Lower leg skin (tissue), 4 donors: ENCODE data around the gene AP3B1. TPM values are rescaled to one million over a fixed set of nuclear protein-coding genes. Genes with fewer than 3 reads are reported as not detected.

ENCODE experiments used
- DNase-seq, 2 donors: peaks; one replicate each; pipeline ENCODE4 v3.0.0-alpha.2; 2019; ENCODE audit warnings: low spot score in 2 of 2
- H3K4me3 ChIP-seq: fragments of 200-600 bp; sonication (generic); 2 replicates; pipeline ENCODE4 v1.5.1; 2017; ENCODE audit warnings: mild to moderate bottlenecking, low read depth; ENCODE audit not compliant: poor library complexity, severe bottlenecking
- POLR2A ChIP-seq, 2 donors: fragments of 450-650 bp; IDR thresholded peaks; one replicate each; pipeline ENCODE4 v1.6.1; 2016 to 2017; ENCODE audit warnings: antibody characterized with exemption in 2 of 2, mild to moderate bottlenecking in 1 of 2, moderate library complexity in 1 of 2
- WGBS, 2 donors: methylation state at CpG; one replicate each; pipeline ENCODE4 v1.1.5; 2018; 5-methylcytosine and 5-hydroxymethylcytosine counted together
- intact Hi-C: fragments of 100-400 bp; cut with DNase I; formaldehyde crosslinking; loops from one replicate; pipeline ENCODE4 v1.15.0; 2023; ENCODE audit warnings: low total_unique reads
- total RNA-seq, 4 donors: library from RNA; depleted of rRNA; stranded (reverse); fragments of >200 nt; gene quantifications; one replicate each; pipeline ENCODE4 v1.1.0, GENCODE V29; 2016
- TF ChIP-seq, protein P1 (sequence below), 3 donors: fragments of 450-650 bp; IDR thresholded peaks; one replicate each; pipeline ENCODE4 v1.5.1; 2016; ENCODE audit warnings: antibody characterized with exemption in 3 of 3, mild to moderate bottlenecking in 3 of 3, moderate library complexity in 2 of 3

AP3B1 gene
- total RNA-seq, 4 donors from 2014 or later, result 23.5 to 37.7 (median 33.3) TPM

DNA sequence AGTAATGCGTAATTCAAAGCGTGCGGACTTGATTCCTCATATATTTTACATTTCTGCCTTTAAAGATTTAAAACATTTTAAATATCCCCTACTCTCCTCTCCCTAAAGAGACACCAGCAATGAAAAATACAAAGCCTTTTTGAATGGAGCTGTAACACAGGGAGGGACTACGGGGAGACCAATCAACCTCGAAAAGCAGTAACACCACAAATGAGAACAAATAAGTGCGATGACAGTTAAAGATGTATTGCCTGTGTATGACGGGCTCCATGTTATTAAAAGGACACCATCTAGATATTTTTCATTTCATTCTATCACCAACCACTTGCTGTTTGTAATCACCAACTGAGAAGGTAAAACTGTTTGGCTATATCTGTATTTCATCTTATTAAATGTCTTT lies 288.0 kb downstream of the AP3B1 start:
- no peak for DNase-seq
- intact Hi-C loops, result no loop called here
- no peak overlapping the region for H3K4me3 ChIP-seq
- WGBS, 2 donors, result 97 to 99% methylated on average over 7 of the region's 7 CpGs
- TF ChIP-seq POLR2A (IDR thresholded peaks at IDR 0.05), result no peak
- TF ChIP-seq, protein P1, sequence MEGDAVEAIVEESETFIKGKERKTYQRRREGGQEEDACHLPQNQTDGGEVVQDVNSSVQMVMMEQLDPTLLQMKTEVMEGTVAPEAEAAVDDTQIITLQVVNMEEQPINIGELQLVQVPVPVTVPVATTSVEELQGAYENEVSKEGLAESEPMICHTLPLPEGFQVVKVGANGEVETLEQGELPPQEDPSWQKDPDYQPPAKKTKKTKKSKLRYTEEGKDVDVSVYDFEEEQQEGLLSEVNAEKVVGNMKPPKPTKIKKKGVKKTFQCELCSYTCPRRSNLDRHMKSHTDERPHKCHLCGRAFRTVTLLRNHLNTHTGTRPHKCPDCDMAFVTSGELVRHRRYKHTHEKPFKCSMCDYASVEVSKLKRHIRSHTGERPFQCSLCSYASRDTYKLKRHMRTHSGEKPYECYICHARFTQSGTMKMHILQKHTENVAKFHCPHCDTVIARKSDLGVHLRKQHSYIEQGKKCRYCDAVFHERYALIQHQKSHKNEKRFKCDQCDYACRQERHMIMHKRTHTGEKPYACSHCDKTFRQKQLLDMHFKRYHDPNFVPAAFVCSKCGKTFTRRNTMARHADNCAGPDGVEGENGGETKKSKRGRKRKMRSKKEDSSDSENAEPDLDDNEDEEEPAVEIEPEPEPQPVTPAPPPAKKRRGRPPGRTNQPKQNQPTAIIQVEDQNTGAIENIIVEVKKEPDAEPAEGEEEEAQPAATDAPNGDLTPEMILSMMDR (IDR thresholded peaks at IDR 0.05), result no peak

DNA sequence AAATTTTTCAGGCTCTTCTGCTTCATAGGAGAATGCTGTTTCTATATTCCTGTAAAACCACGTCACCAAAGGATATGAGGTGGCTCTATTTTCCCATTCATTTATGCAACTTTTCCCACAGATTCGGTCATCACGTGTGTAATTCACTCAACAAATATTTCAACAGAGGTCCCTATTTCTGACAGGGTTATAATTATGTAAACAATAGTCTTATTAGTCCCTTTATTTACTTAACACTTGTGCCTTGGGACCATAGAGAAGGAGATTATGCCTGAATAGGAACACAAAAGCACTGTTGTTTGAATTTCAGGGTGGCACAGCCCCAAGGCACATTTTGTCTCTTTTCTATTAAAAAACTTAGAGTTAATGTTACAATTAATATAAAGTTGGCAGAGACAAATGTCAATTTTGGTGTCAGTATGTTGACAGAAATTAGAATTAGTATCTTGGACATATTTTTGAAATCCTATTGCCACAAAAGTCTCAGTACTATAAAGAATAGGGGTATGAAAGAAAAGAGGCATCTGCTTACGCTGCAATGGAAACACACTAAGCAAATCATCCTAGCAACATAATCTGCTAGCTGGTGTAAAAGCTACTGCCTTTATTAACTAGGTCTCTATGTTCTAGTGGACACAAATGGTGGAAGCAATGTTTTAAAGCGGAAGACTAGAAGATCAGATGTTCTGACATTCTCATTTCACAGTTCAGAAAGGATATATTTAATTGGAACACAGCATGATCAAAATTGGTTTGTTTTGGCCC lies 289.3 kb downstream of the AP3B1 start:
- no peak for TF ChIP-seq POLR2A (IDR thresholded peaks at IDR 0.05)
- intact Hi-C loops, result no loop called here
- no peak for DNase-seq
- WGBS, 2 donors, result 86 to 89% methylated on average over 5 of the region's 5 CpGs
- no peak overlapping the region for H3K4me3 ChIP-seq

DNA sequence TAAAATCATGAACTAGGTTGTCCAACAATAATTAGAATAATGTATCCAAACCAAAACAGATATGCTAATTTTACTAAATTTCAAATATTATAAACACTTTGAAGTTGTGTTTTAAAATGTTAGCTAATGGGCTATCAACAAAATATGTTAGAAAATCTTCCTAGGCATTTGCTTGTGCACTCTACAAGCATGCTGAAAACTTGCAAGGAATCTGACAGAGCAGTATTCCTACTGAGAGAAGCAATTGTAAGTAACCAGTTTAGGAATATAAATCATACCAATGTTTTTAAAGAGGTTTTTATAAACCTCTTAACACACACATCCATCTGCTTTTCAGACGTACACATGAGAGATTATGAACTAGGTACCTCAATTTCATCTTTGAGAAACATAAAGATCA lies 289.9 kb downstream of the AP3B1 start:
- intact Hi-C loops, result no loop called here
- no peak overlapping the region for H3K4me3 ChIP-seq
- DNase-seq, result no peak
- 91 to 100% methylated on average over 1 of the region's 1 CpG for WGBS, 2 donors
- TF ChIP-seq, protein P1 (IDR thresholded peaks at IDR 0.05), result no peak
- TF ChIP-seq POLR2A (IDR thresholded peaks at IDR 0.05), result no peak

DNA sequence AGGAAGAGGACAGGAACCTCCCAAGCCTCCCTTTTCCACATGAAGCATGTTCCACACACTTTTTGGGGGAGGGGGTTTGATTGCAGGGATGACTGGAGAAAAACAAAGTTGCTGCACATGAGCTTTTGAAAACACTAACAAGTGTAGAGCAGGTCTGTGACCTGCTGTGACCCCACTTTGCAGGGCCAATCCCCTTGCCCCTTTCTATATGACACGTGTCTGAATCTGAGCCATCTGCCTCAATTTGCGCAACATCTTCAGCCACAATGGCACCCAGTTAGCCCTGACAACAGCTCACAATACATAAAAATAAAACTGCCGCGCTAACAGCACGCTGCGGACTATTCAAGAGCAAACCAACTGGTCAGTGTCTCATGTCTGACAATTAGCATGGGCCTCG lies 290.6 kb downstream of the AP3B1 start:
- 93 to 96% methylated on average over 7 of the region's 7 CpGs for WGBS, 2 donors
- H3K4me3 ChIP-seq, result no peak overlapping the region
- no peak for TF ChIP-seq POLR2A (IDR thresholded peaks at IDR 0.05)
- TF ChIP-seq, protein P1 (IDR thresholded peaks at IDR 0.05), result no peak
- DNase-seq, result no peak
- intact Hi-C loops, result no loop called here

DNA sequence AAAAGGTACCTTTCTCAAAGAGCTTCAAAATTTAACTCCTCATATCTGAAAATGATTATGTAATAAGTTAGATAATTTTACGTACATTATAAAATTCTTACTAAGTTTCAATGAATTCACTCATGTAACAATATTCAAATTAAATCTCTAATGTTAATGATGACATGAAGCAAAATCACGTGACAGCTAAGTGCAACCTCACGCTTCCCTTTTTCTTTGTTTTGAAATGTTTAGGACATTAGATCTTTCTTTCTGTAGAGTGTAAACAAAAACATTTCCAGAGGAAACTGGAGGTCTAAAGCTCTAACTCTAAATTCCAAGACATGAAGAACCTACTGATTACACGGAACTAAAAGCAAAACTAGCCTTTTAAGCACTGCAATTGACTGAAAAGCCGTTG lies 291.0 kb downstream of the AP3B1 start:
- TF ChIP-seq, protein P1 (IDR thresholded peaks at IDR 0.05), result no peak
- no peak for TF ChIP-seq POLR2A (IDR thresholded peaks at IDR 0.05)

DNA sequence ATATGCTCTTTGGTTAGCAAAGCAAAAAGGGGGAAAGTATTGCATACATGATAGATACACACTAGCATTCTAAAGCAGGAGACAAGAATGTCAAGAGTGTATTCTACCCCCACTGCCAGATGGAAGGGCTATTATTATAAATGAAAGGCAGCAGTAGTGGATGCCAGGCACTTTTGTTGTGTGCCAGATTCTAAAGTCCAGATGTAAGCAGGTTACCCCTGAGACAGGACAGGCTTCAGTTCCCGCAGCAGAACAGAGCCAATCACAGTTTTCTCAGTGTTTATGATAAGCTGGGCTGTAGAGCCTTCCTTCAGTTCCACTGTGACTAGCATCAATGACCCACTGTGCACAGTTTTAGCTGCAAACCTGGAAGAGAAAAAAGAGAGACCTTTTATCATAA lies 291.8 kb downstream of the AP3B1 start:
- WGBS, 2 donors, result 82 to 95% methylated on average over 1 of the region's 1 CpG
- intact Hi-C loops, result no loop called here
- no peak for TF ChIP-seq POLR2A (IDR thresholded peaks at IDR 0.05)
- TF ChIP-seq, protein P1 (IDR thresholded peaks at IDR 0.05), result no peak
- H3K4me3 ChIP-seq, result no peak overlapping the region
- no peak for DNase-seq

More for the DNA sequence above, 291.0 kb downstream of the AP3B1 start:
- 94 to 95% methylated on average over 5 of the region's 5 CpGs for WGBS, 2 donors
- H3K4me3 ChIP-seq, result no peak overlapping the region
- no peak for DNase-seq
- intact Hi-C loops, result no loop called here
